Activated B cell treated with CpG ODN at 0.5 μM for 24 hours (primary cell): Measurements from ENCODE around the gene ZNF112. TPM values are rescaled to one million over a fixed set of nuclear protein-coding genes. Genes with fewer than 3 reads are reported as not detected.

ENCODE experiments used
- ATAC-seq: fragments of 200-7000 bp; cut with Tn5 transposase; one replicate; pipeline ENCODE4 v1.10.0; 2021; ENCODE audit warnings: low read depth, mild to moderate bottlenecking, moderate library complexity
- CTCF ChIA-PET: fragments of 350-600 bp; sonication (Branson Sonifier 250); formaldehyde crosslinking; loops from one replicate; lab custom pipeline; 2021; ENCODE audit warnings: antibody characterized with exemption; lab: Charles Lee
- POLR2A ChIA-PET: fragments of 350-600 bp; sonication (Branson Sonifier 250); formaldehyde crosslinking; loops from one replicate; lab custom pipeline; 2021; ENCODE audit warnings: antibody characterized with exemption; lab: Charles Lee
- DNase-seq: peaks from one replicate; pipeline ENCODE4 v3.0.0; 2022
- H3K27ac Mint-ChIP-seq: one replicate; pipeline ENCODE4 v1.8.0; 2020; ENCODE audit warnings: mixed read lengths
- H3K27me3 Mint-ChIP-seq: one replicate; pipeline ENCODE4 v1.8.0; 2021; ENCODE audit warnings: mixed read lengths
- H3K36me3 Mint-ChIP-seq: one replicate; pipeline ENCODE4 v1.8.0; 2021; ENCODE audit warnings: low read depth, mixed read lengths
- H3K4me1 Mint-ChIP-seq: one replicate; pipeline ENCODE4 v1.8.0; 2021; ENCODE audit warnings: mixed read lengths
- H3K4me3 Mint-ChIP-seq: one replicate; pipeline ENCODE4 v1.8.0; 2020; ENCODE audit warnings: mild to moderate bottlenecking, mixed read lengths
- H3K9me3 Mint-ChIP-seq: one replicate; pipeline ENCODE4 v1.8.0; 2020; ENCODE audit warnings: mixed read lengths
- CTCF ChIP-seq: fragments of 200-600 bp; IDR thresholded peaks from one replicate; pipeline ENCODE4 v1.8.0; 2022; ENCODE audit warnings: antibody characterized with exemption, mild to moderate bottlenecking
- intact Hi-C: fragments of 100-400 bp; cut with micrococcal nuclease; formaldehyde crosslinking; loops from one replicate; pipeline ENCODE4 v1.15.1; 2024
- total RNA-seq: library from RNA; stranded (reverse); gene quantifications from 2 replicates; pipeline ENCODE4 v1.2.3, GENCODE V29; 2022

The ZNF112 gene
- total RNA-seq, 1 donor from 2014 or later, result 2.8 TPM

GRCh38 chr19:44332145-44332544 is 24.3 kb downstream of the ZNF112 start:
- H3K36me3 Mint-ChIP-seq, result peaks cover 76% of the 10 kb centered on the region
- H3K9me3 Mint-ChIP-seq, result peaks cover 40% of the 10 kb centered on the region
- POLR2A ChIA-PET, result no interaction called here
- H3K4me3 Mint-ChIP-seq, result no peak overlapping the region
- no peaks in the 10 kb centered on the region for H3K4me1 Mint-ChIP-seq
- ATAC-seq (no peak), DNase-seq (no peak)
- intact Hi-C loops, result no loop called here
- H3K27ac Mint-ChIP-seq, result no peak overlapping the region
- TF ChIP-seq CTCF, result no peak
- H3K27me3 Mint-ChIP-seq, result peaks cover 2% of the 10 kb centered on the region
- CTCF ChIA-PET, result no interaction called here

- peaks cover 37% of the 10 kb centered on the region for H3K9me3 Mint-ChIP-seq
- H3K27me3 Mint-ChIP-seq, result peaks cover 2% of the 10 kb centered on the region
- no peaks in the 10 kb centered on the region for H3K36me3 Mint-ChIP-seq
- intact Hi-C loops, result no loop called here
- CTCF ChIA-PET, result no interaction called here
- no peak overlapping the region for H3K27ac Mint-ChIP-seq
- H3K4me1 Mint-ChIP-seq, result peaks cover 13% of the 10 kb centered on the region
- POLR2A ChIA-PET, result no interaction called here
- H3K4me3 Mint-ChIP-seq, result no peak overlapping the region
- DNase-seq (no peak), ATAC-seq (no peak)
- no peak for TF ChIP-seq CTCF
Observed at GRCh38 chr19:44315883-44316282, 40.6 kb downstream of the ZNF112 start.

- Mint-ChIP-seq H3K4me3 (no peak overlapping the region), H3K4me1 (peaks cover 13% of the 10 kb centered on the region), H3K27me3 (peaks cover 8% of the 10 kb centered on the region), H3K36me3 (no peaks in the 10 kb centered on the region), H3K27ac (no peak overlapping the region), H3K9me3 (peaks cover 26% of the 10 kb centered on the region)
- ATAC-seq (no peak), DNase-seq (no peak)
- ChIA-PET CTCF (no interaction called here), POLR2A (interaction anchor here (0.6 kb wide), 1 partner anchor 18 kb away, joined by 4 read pairs; no protein-coding TSS in a partner anchor)
- intact Hi-C loops, result no loop called here
- TF ChIP-seq CTCF, result no peak
Observed at GRCh38 chr19:44313231-44313630, 43.2 kb downstream of the ZNF112 start.

- ATAC-seq (no peak), DNase-seq (no peak)
- H3K4me3 Mint-ChIP-seq, result no peak overlapping the region
- peaks cover 8% of the 10 kb centered on the region for H3K36me3 Mint-ChIP-seq
- intact Hi-C loops, result no loop called here
- POLR2A ChIA-PET, result no interaction called here
- H3K27ac Mint-ChIP-seq, result no peak overlapping the region
- TF ChIP-seq CTCF, result no peak
- H3K27me3 Mint-ChIP-seq, result peaks cover 10% of the 10 kb centered on the region
- CTCF ChIA-PET, result no interaction called here
- peaks cover 22% of the 10 kb centered on the region for H3K4me1 Mint-ChIP-seq
- H3K9me3 Mint-ChIP-seq, result peaks cover 11% of the 10 kb centered on the region
Observed at GRCh38 chr19:44308011-44308410, 48.5 kb downstream of the ZNF112 start.

- POLR2A ChIA-PET, result no interaction called here
- Mint-ChIP-seq H3K27ac (no peak overlapping the region), H3K36me3 (peaks cover 20% of the 10 kb centered on the region), H3K27me3 (peaks cover 7% of the 10 kb centered on the region), H3K4me1 (peaks cover 20% of the 10 kb centered on the region), H3K9me3 (peaks cover 9% of the 10 kb centered on the region), H3K4me3 (no peak overlapping the region)
- no peak for TF ChIP-seq CTCF
- DNase-seq, result no peak
- CTCF ChIA-PET, result no interaction called here
- intact Hi-C loops, result no loop called here
- no peak for ATAC-seq
Observed at GRCh38 chr19:44306283-44306682, 50.2 kb downstream of the ZNF112 start.
